ENCODE results near the gene SAA2. TPM values are rescaled to one million over a fixed set of nuclear protein-coding genes. Genes with fewer than 3 reads are reported as not detected.
A peak's percentile ranks its signal among the peaks of the same experiment; 100 is the strongest.

Gene SAA2
- total and polyA plus RNA-seq, 4 donors = 6.4 to 27,037 (median 20,582) TPM

GRCh38 chr11:18223591-18224387 lies 24.7 kb downstream of the SAA2 start (continued):
- TF ChIP-seq, protein P1, sequence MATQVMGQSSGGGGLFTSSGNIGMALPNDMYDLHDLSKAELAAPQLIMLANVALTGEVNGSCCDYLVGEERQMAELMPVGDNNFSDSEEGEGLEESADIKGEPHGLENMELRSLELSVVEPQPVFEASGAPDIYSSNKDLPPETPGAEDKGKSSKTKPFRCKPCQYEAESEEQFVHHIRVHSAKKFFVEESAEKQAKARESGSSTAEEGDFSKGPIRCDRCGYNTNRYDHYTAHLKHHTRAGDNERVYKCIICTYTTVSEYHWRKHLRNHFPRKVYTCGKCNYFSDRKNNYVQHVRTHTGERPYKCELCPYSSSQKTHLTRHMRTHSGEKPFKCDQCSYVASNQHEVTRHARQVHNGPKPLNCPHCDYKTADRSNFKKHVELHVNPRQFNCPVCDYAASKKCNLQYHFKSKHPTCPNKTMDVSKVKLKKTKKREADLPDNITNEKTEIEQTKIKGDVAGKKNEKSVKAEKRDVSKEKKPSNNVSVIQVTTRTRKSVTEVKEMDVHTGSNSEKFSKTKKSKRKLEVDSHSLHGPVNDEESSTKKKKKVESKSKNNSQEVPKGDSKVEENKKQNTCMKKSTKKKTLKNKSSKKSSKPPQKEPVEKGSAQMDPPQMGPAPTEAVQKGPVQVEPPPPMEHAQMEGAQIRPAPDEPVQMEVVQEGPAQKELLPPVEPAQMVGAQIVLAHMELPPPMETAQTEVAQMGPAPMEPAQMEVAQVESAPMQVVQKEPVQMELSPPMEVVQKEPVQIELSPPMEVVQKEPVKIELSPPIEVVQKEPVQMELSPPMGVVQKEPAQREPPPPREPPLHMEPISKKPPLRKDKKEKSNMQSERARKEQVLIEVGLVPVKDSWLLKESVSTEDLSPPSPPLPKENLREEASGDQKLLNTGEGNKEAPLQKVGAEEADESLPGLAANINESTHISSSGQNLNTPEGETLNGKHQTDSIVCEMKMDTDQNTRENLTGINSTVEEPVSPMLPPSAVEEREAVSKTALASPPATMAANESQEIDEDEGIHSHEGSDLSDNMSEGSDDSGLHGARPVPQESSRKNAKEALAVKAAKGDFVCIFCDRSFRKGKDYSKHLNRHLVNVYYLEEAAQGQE (IDR thresholded peaks at IDR 0.05) = peak; percentile 64
- peak; percentile 81 to 92 for TF ChIP-seq RXRA (IDR thresholded peaks at IDR 0.05)
- TF ChIP-seq, protein P2, sequence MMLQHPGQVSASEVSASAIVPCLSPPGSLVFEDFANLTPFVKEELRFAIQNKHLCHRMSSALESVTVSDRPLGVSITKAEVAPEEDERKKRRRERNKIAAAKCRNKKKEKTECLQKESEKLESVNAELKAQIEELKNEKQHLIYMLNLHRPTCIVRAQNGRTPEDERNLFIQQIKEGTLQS (IDR thresholded peaks at IDR 0.05) = peak; percentile 79
- TF ChIP-seq, protein P3, sequence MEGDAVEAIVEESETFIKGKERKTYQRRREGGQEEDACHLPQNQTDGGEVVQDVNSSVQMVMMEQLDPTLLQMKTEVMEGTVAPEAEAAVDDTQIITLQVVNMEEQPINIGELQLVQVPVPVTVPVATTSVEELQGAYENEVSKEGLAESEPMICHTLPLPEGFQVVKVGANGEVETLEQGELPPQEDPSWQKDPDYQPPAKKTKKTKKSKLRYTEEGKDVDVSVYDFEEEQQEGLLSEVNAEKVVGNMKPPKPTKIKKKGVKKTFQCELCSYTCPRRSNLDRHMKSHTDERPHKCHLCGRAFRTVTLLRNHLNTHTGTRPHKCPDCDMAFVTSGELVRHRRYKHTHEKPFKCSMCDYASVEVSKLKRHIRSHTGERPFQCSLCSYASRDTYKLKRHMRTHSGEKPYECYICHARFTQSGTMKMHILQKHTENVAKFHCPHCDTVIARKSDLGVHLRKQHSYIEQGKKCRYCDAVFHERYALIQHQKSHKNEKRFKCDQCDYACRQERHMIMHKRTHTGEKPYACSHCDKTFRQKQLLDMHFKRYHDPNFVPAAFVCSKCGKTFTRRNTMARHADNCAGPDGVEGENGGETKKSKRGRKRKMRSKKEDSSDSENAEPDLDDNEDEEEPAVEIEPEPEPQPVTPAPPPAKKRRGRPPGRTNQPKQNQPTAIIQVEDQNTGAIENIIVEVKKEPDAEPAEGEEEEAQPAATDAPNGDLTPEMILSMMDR (IDR thresholded peaks at IDR 0.05; ENCODE audit: low read depth, low read length, missing input control) = no peak
- peak; percentile 99 for TF ChIP-seq HNF4A (conservative IDR thresholded peaks at IDR 0.05)

DNA sequence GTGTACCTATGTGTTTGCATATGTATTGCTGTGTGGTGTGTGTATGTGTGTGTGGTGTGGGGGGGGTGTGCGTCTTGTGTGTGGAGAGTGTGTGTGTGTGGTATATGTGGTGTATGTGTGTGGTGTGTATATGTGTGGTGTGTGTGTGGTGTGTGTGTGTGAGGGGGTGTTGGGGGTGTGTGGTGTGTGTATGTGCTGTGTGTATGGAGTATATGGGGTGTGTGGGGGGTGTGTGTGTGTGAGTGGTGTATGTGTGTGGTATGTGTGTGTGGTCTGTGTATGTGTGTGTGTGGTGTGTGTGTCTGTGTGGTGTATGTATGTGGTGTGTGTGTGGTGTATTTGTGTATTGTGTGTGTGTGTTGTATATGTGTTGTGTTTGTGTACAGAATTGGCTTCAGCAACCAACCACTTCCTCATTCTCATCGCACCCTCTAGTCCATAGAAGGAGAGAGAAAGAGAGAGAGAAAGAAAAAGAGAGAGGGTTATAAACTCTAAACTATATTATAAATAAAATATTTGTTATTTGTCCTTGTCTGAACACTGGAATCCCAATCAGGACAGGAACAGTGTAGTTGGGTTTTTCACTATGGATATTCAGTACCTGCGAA lies 25.6 kb downstream of the SAA2 start:
- no peak overlapping the region for H3K4me3 ChIP-seq (ENCODE audit: low read depth in 1 of 3, low read length in 3 of 3)
- TF ChIP-seq RXRA (IDR thresholded peaks at IDR 0.05) = no peak
- TF ChIP-seq TAF1 (conservative IDR thresholded peaks at IDR 0.05) = no peak
- TF ChIP-seq NR2F2 (IDR thresholded peaks at IDR 0.05) = no peak
- TF ChIP-seq SP1 (IDR thresholded peaks at IDR 0.05) = no peak
- no peak for TF ChIP-seq FOXA2 (IDR thresholded peaks at IDR 0.05)
- TF ChIP-seq ZBTB33 (IDR thresholded peaks at IDR 0.05) = no peak
- no peak for TF ChIP-seq EGR1 (IDR thresholded peaks at IDR 0.05; ENCODE audit: low read depth in 2 of 2)
- TF ChIP-seq, protein P3 (IDR thresholded peaks at IDR 0.05; ENCODE audit: low read depth, low read length, missing input control) = no peak
- TF ChIP-seq, protein P1 (IDR thresholded peaks at IDR 0.05) = no peak
- no peak for TF ChIP-seq HNF4A (conservative IDR thresholded peaks at IDR 0.05)
- no peak for TF ChIP-seq RAD21 (IDR thresholded peaks at IDR 0.05)
- TF ChIP-seq HNF4G (IDR thresholded peaks at IDR 0.05) = no peak
- TF ChIP-seq, protein P2 (IDR thresholded peaks at IDR 0.05) = no peak
- TF ChIP-seq GABPA (IDR thresholded peaks at IDR 0.05 in 1 of 2, conservative IDR thresholded peaks at IDR 0.05 in 1 of 2) = no peak
- no peak for TF ChIP-seq JUND (IDR thresholded peaks at IDR 0.05)
- no peaks in the 10 kb centered on the region for H3K36me3 ChIP-seq (ENCODE audit: control insufficient read depth in 4 of 4, insufficient read depth in 3 of 4, low read depth in 1 of 4, low read length in 3 of 4)
- no peak overlapping the region for H3K27ac ChIP-seq (ENCODE audit: low read depth in 1 of 2, low read length in 2 of 2)
- 94% methylated on average over 3 of the region's 3 CpGs for WGBS
- H3K27me3 ChIP-seq (ENCODE audit: control insufficient read depth in 4 of 4, insufficient read depth in 4 of 4, low read length in 3 of 4) = no peaks in the 10 kb centered on the region
- peaks cover 0 to 5% (median 0%) of the 10 kb centered on the region in 4 donors for H3K9me3 ChIP-seq (ENCODE audit: control insufficient read depth in 4 of 4, low read length in 3 of 4)
- no peak overlapping the region for H3K9ac ChIP-seq (ENCODE audit: low read depth in 1 of 2, low read length in 2 of 2)
- peaks cover 4 to 19% (median 15%) of the 10 kb centered on the region in 4 donors for H3K4me1 ChIP-seq (ENCODE audit: control insufficient read depth in 4 of 4, insufficient read depth in 4 of 4, low read length in 3 of 4)
- DNase-seq (ENCODE audit: low spot score) = no peak

All from liver (tissue), 9 donors.